H1 (cell line): ENCODE data around the gene FRMD5. TPM values are rescaled to one million over a fixed set of nuclear protein-coding genes. Genes with fewer than 3 reads are reported as not detected.

Experiments used
- CTCF ChIA-PET: fragments of 300-600 bp; sonication (Branson Sonifier 250); formaldehyde crosslinking; loops from one replicate; lab custom pipeline; 2021; ENCODE audit not compliant: partially characterized antibody; lab: Charles Lee
- POLR2A ChIA-PET: fragments of 300-600 bp; sonication (Branson Sonifier 250); formaldehyde crosslinking; loops from one replicate; lab custom pipeline; 2021; ENCODE audit warnings: inconsistent platforms; ENCODE audit not compliant: partially characterized antibody; lab: Charles Lee
- DNase-seq, 2 experiments: peaks; one replicate each; pipeline versions ENCODE4 v3.0.0 to v3.0.0-alpha.2; 2010 to 2022; ENCODE audit warnings: low spot score in 2 of 2, low read depth in 1 of 2, mixed read lengths in 1 of 2
- FAIRE-seq: peaks from 2 replicates; lab custom pipeline; 2011; peaks lifted over from hg19 to GRCh38; lab: Jason Lieb, UNC
- H2AFZ ChIP-seq: 2 replicates; pipeline ENCODE4 v1.8.1; 2012; ENCODE audit warnings: low read length, inconsistent platforms
- H2AK5ac ChIP-seq: 2 replicates; pipeline ENCODE4 v1.6.1; 2013; ENCODE audit warnings: low read depth, low read length
- H2BK120ac ChIP-seq: replicated peaks from 2 replicates; pipeline ENCODE3; 2013; ENCODE audit warnings: low read depth, low read length, inconsistent platforms
- H2BK12ac ChIP-seq: 2 replicates; pipeline ENCODE4 v1.6.1; 2013; ENCODE audit warnings: low read depth, low read length
- H2BK15ac ChIP-seq: 2 replicates; pipeline ENCODE4 v1.6.1; 2013; ENCODE audit warnings: low read length
- H2BK20ac ChIP-seq: 2 replicates; pipeline ENCODE4 v1.6.1; 2013; ENCODE audit warnings: low read length
- H2BK5ac ChIP-seq: 2 replicates; pipeline ENCODE4 v1.6.1; 2013; ENCODE audit warnings: low read depth, low read length
- H3K14ac ChIP-seq: 2 replicates; pipeline ENCODE4 v1.6.1; 2013; ENCODE audit warnings: inconsistent platforms; ENCODE audit not compliant: insufficient read length
- H3K18ac ChIP-seq: 2 replicates; pipeline ENCODE4 v1.6.1; 2013; ENCODE audit warnings: low read length; ENCODE audit errors: extremely low read depth
- H3K23ac ChIP-seq: 2 replicates; pipeline ENCODE4 v1.6.1; 2013; ENCODE audit warnings: inconsistent platforms; ENCODE audit not compliant: insufficient read length
- H3K23me2 ChIP-seq: 2 replicates; pipeline ENCODE4 v1.6.1; 2013; ENCODE audit warnings: low read depth, low read length
- H3K27ac ChIP-seq: 2 replicates; pipeline ENCODE4 v1.6.1; 2011; ENCODE audit warnings: low read depth, low read length, inconsistent platforms
- H3K27me3 ChIP-seq, 4 experiments: replicated peaks in 1 of 4; 1 replicate in 1 of 4; 2 replicates in 3 of 4; pipeline versions ENCODE4 v1.6.1 to v1.8.1; 2011 to 2013; ENCODE audit warnings: low read length in 3 of 4, mild to moderate bottlenecking in 3 of 4, inconsistent platforms in 2 of 4, mixed read lengths in 2 of 4, moderate library complexity in 1 of 4; ENCODE audit not compliant: control insufficient read depth in 3 of 4, insufficient read depth in 3 of 4; ENCODE audit errors: extremely low read depth in 1 of 4
- H3K36me3 ChIP-seq, 4 experiments: 2 replicates each; pipeline versions ENCODE4 v1.6.1 to v1.8.1; 2011 to 2013; ENCODE audit warnings: mild to moderate bottlenecking in 4 of 4, low read length in 3 of 4, moderate library complexity in 2 of 4, control low read depth in 1 of 4, inconsistent platforms in 1 of 4; ENCODE audit not compliant: insufficient read depth in 4 of 4, control insufficient read depth in 2 of 4
- H3K4ac ChIP-seq: replicated peaks from 2 replicates; pipeline ENCODE3; 2013; ENCODE audit warnings: low read length, low read depth, mixed read lengths, inconsistent platforms; ENCODE audit not compliant: insufficient read length
- H3K4me1 ChIP-seq, 4 experiments: replicated peaks in 1 of 4; 1 replicate in 1 of 4; 2 replicates in 3 of 4; pipeline versions ENCODE4 v1.6.1 to v1.8.1; 2011 to 2013; ENCODE audit warnings: low read length in 3 of 4, inconsistent platforms in 2 of 4, mixed read lengths in 1 of 4; ENCODE audit not compliant: insufficient read depth in 4 of 4, control insufficient read depth in 3 of 4
- H3K4me2 ChIP-seq, 2 experiments: 2 replicates each; pipeline versions ENCODE4 v1.6.1 to v1.8.1; 2011 to 2013; ENCODE audit warnings: low read depth in 2 of 2, low read length in 2 of 2, control low read depth in 1 of 2, inconsistent platforms in 1 of 2, mild to moderate bottlenecking in 1 of 2; ENCODE audit not compliant: insufficient read depth in 1 of 2
- H3K4me3 ChIP-seq, 4 experiments: fragments of 200-600, 300-600 bp in 1 of 4; sonication (generic), shearing (Covaris generic), sonication (Bioruptor Twin) in 1 of 4; 2 replicates each; pipeline versions ENCODE4 v1.5.1 to v1.8.1; 2011 to 2016; ENCODE audit warnings: low read length in 4 of 4, low read depth in 3 of 4, control low read depth in 2 of 4, inconsistent platforms in 2 of 4, mild to moderate bottlenecking in 2 of 4, mixed read lengths in 1 of 4, moderate library complexity in 1 of 4; ENCODE audit not compliant: insufficient read depth in 2 of 4; ENCODE audit errors: extremely low read depth in 1 of 4
- H3K56ac ChIP-seq: replicated peaks from 2 replicates; pipeline ENCODE3; 2013; ENCODE audit warnings: low read depth, mild to moderate bottlenecking, mixed read lengths, low read length, inconsistent platforms; ENCODE audit not compliant: insufficient read length
- H3K79me1 ChIP-seq: 2 replicates; pipeline ENCODE4 v1.6.1; 2013; ENCODE audit warnings: low read depth, low read length, control low read depth
- H3K79me2 ChIP-seq, 2 experiments: 2 replicates each; pipeline versions ENCODE4 v1.6.1 to v1.8.1; 2012 to 2013; ENCODE audit warnings: low read length in 2 of 2, mild to moderate bottlenecking in 2 of 2, inconsistent platforms in 1 of 2; ENCODE audit not compliant: insufficient read depth in 2 of 2, control insufficient read depth in 1 of 2
- H3K9ac ChIP-seq, 4 experiments: replicated peaks in 1 of 4; 1 replicate in 1 of 4; 2 replicates in 3 of 4; pipeline versions ENCODE4 v1.6.1 to v1.8.1; 2011 to 2013; ENCODE audit warnings: low read depth in 3 of 4, low read length in 3 of 4, control low read depth in 2 of 4, mild to moderate bottlenecking in 2 of 4, moderate library complexity in 2 of 4, inconsistent platforms in 1 of 4; ENCODE audit errors: extremely low read depth in 1 of 4
- H3K9me3 ChIP-seq, 2 experiments: 2 replicates each; pipeline versions ENCODE4 v1.6.1 to v1.8.1; 2012 to 2013; ENCODE audit warnings: mild to moderate bottlenecking in 2 of 2, moderate library complexity in 2 of 2, control low read depth in 1 of 2, inconsistent platforms in 1 of 2, low read depth in 1 of 2, low read length in 1 of 2, mixed read lengths in 1 of 2; ENCODE audit not compliant: insufficient read depth in 2 of 2
- H4K20me1 ChIP-seq, 2 experiments: replicated peaks in 1 of 2; 2 replicates each; pipeline versions ENCODE3 to v1.8.1; 2011 to 2013; ENCODE audit warnings: inconsistent platforms in 2 of 2, low read length in 2 of 2, mild to moderate bottlenecking in 1 of 2; ENCODE audit not compliant: insufficient read depth in 2 of 2, control insufficient read depth in 1 of 2
- H4K5ac ChIP-seq: 2 replicates; pipeline ENCODE4 v1.6.1; 2013; ENCODE audit warnings: low read length, low read depth, mixed read lengths, inconsistent platforms; ENCODE audit not compliant: insufficient read length
- H4K8ac ChIP-seq: 2 replicates; pipeline ENCODE4 v1.8.0; 2013; ENCODE audit warnings: mild to moderate bottlenecking, moderate library complexity, low read length, inconsistent platforms; ENCODE audit not compliant: insufficient read depth; ENCODE audit errors: extremely low read depth
- H4K91ac ChIP-seq: replicated peaks from 2 replicates; pipeline ENCODE3; 2013; ENCODE audit warnings: low read length, mixed read lengths, inconsistent platforms; ENCODE audit not compliant: insufficient read length
- BCL11A ChIP-seq, 2 experiments: IDR thresholded peaks; one replicate each; pipeline ENCODE4 v1.6.1; 2011; ENCODE audit warnings: low read depth in 2 of 2, low read length in 2 of 2, mild to moderate bottlenecking in 2 of 2
- CREB1 ChIP-seq: IDR thresholded peaks from 2 replicates; pipeline ENCODE4 v1.6.1; 2012; ENCODE audit warnings: inconsistent platforms
- JUN ChIP-seq: IDR thresholded peaks from 2 replicates; pipeline ENCODE4 v1.6.1; 2011; ENCODE audit warnings: low read depth, mild to moderate bottlenecking, improper control_type of control experiment, low read length
- RAD21 ChIP-seq, 2 experiments: IDR thresholded peaks in 1 of 2; conservative IDR thresholded peaks in 1 of 2; 2 replicates each; pipeline ENCODE4 v1.6.1; 2011; ENCODE audit warnings: low read depth in 2 of 2, low read length in 2 of 2, improper control_type of control experiment in 1 of 2, inconsistent platforms in 1 of 2, mild to moderate bottlenecking in 1 of 2, moderate library complexity in 1 of 2
- RXRA ChIP-seq: IDR thresholded peaks from 2 replicates; pipeline ENCODE4 v1.6.1; 2011; ENCODE audit warnings: low read depth, mild to moderate bottlenecking, low read length, moderate library complexity; ENCODE audit not compliant: insufficient read depth
- WGBS, 2 experiments: shearing (Covaris generic) in 1 of 2; methylation state at CpG; one replicate each; pipeline versions ENCODE4 v1.1.6 to v1.1.7; 2013 to 2015; ENCODE audit warnings: low lambda C conversion rate in 2 of 2, mixed read lengths in 2 of 2, inconsistent platforms in 1 of 2, low coverage in 1 of 2, missing lambda C conversion rate in 1 of 2; ENCODE audit not compliant: insufficient replicate concordance in 2 of 2, insufficient coverage in 1 of 2, insufficient read length in 1 of 2; ENCODE audit errors: extremely low coverage in 1 of 2, missing lambda C conversion rate in 1 of 2; 5-methylcytosine and 5-hydroxymethylcytosine counted together
- polyA plus RNA-seq, 7 experiments: library from polyadenylated mRNA; depleted of rRNA in 3 of 7; stranded (reverse) in 5 of 7; unstranded in 2 of 7; fragments of >200 nt in 5 of 7; fragments of 200-250 nt in 2 of 7; gene quantifications; 1 replicate in 5 of 7; 2 replicates in 1 of 7; 4 replicates in 1 of 7; pipeline versions ENCODE4 v1.2.1 to v1.2.3, GENCODE V29; 2011 to 2013; ENCODE audit warnings: missing spikeins in 2 of 7, mixed read lengths in 2 of 7
- total RNA-seq: library from RNA; stranded (reverse); fragmentation: NEBNext Ultra II Directional; extraction: Animal tissue kit (Norgen Biotek cat#: 25700); gene quantifications from 2 replicates; pipeline ENCODE4 v1.2.1, GENCODE V29; 2021
- TF ChIP-seq, protein P1 (sequence below): IDR thresholded peaks from 2 replicates; pipeline ENCODE4 v1.6.1; 2011; ENCODE audit warnings: low read depth, mild to moderate bottlenecking, low read length; ENCODE audit not compliant: insufficient read depth
- TF ChIP-seq, protein P2 (sequence below): IDR thresholded peaks from 2 replicates; pipeline ENCODE4 v1.6.1; 2011; ENCODE audit warnings: low read length, improper control_type of control experiment
- TF ChIP-seq, protein P3 (sequence below): IDR thresholded peaks from 2 replicates; pipeline ENCODE4 v1.6.1; 2012; ENCODE audit warnings: low read length, inconsistent platforms

FRMD5 gene
- total and polyA plus RNA-seq, 2 of the 8 experiments (the other 6 are each of a cell fraction or from before 2014, with no cell fraction given): 10.1 to 12.6 TPM

DNA sequence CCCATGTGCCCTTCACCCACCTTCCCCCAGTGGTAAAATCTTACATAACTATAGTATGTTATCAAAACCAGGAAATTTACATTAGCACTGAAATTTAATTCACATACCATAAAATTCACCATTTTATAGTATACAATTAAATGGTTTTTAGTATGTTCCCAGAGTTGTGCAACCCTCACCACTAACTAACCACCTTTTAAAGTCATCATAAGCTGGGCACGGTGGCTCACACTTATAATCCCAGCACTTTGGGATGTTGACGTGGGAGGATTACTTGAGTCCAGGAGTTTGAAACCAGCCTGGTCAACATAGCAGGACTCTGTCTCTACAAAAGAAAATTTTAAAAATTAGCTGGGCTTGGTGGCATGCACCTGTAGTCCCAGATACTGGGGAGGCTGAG, 13.7 kb downstream of the FRMD5 start:
- Histone ChIP-seq H3K79me1 (no peaks in the 10 kb centered on the region; the same call in 1 of the 2 replicates), H3K27me3 (no peaks in the 10 kb centered on the region), H3K4me3 (no peak overlapping the region), H3K56ac (no peak overlapping the region), H3K27ac (no peak overlapping the region), H2BK12ac (no peak overlapping the region), H3K79me2 (peaks cover 0 to 2% of the 10 kb centered on the region in 2 experiments; a peak in 1 of 4 replicates), H3K4me2 (no peak overlapping the region), H4K8ac (no peak overlapping the region), H2BK5ac (no peak overlapping the region), H4K20me1 (peaks cover 0 to 1% of the 10 kb centered on the region in 2 experiments), H3K23me2 (no peaks in the 10 kb centered on the region), H3K9me3 (no peaks in the 10 kb centered on the region), H2BK120ac (no peak overlapping the region), H3K4me1 (no peaks in the 10 kb centered on the region), H2BK20ac (no peak overlapping the region), H3K18ac (no peak overlapping the region), H3K9ac (no peak overlapping the region), H4K5ac (no peak overlapping the region), H2AFZ (no peak overlapping the region), H3K14ac (no peak overlapping the region), H2AK5ac (no peak overlapping the region), H4K91ac (no peak overlapping the region), H3K4ac (no peak overlapping the region), H3K36me3 (no peaks in the 10 kb centered on the region), H2BK15ac (no peak overlapping the region), H3K23ac (no peak overlapping the region)
- TF ChIP-seq CREB1: no peak
- TF ChIP-seq RAD21 (IDR thresholded peaks at IDR 0.05 in 1 of 2, conservative IDR thresholded peaks at IDR 0.05 in 1 of 2; ENCODE audit: low read depth in 2 of 2, low read length in 2 of 2): no peak
- TF ChIP-seq, protein P1, sequence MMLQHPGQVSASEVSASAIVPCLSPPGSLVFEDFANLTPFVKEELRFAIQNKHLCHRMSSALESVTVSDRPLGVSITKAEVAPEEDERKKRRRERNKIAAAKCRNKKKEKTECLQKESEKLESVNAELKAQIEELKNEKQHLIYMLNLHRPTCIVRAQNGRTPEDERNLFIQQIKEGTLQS: no peak
- TF ChIP-seq, protein P2, sequence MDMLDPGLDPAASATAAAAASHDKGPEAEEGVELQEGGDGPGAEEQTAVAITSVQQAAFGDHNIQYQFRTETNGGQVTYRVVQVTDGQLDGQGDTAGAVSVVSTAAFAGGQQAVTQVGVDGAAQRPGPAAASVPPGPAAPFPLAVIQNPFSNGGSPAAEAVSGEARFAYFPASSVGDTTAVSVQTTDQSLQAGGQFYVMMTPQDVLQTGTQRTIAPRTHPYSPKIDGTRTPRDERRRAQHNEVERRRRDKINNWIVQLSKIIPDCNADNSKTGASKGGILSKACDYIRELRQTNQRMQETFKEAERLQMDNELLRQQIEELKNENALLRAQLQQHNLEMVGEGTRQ: no peak
- TF ChIP-seq BCL11A (IDR thresholded peaks at IDR 0.05; ENCODE audit: low read depth in 2 of 2, low read length in 2 of 2): no peak
- TF ChIP-seq JUN: no peak
- TF ChIP-seq, protein P3, sequence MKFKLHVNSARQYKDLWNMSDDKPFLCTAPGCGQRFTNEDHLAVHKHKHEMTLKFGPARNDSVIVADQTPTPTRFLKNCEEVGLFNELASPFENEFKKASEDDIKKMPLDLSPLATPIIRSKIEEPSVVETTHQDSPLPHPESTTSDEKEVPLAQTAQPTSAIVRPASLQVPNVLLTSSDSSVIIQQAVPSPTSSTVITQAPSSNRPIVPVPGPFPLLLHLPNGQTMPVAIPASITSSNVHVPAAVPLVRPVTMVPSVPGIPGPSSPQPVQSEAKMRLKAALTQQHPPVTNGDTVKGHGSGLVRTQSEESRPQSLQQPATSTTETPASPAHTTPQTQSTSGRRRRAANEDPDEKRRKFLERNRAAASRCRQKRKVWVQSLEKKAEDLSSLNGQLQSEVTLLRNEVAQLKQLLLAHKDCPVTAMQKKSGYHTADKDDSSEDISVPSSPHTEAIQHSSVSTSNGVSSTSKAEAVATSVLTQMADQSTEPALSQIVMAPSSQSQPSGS: no peak
- TF ChIP-seq RXRA: no peak
- DNase-seq (no peak), FAIRE-seq (no peak)
- ChIA-PET CTCF (interaction anchor here (1.2 to 1.4 kb wide), 2 partner anchors 12 to 19 kb away, joined by 3 to 4 read pairs; no protein-coding TSS in a partner anchor), POLR2A (no interaction called here)
- 93% methylated on average over 2 of the region's 2 CpGs; no CpG with 5 or more reads in 1 of the 2 experiments for WGBS, 2 experiments
